Gastrocnemius medialis (tissue), 4 donors: Measurements from ENCODE around the gene MRPL3.

Experiments
- POLR2A ChIP-seq, 2 donors: fragments of 450-650 bp; IDR thresholded peaks; one replicate each; pipeline ENCODE4 v1.6.1; 2017; ENCODE audit warnings: antibody characterized with exemption in 2 of 2, mild to moderate bottlenecking in 2 of 2, moderate library complexity in 2 of 2
- TF ChIP-seq, protein P1 (sequence below), 5 experiments: fragments of 450-650 bp in 3 of 5; fragments of 200-600 bp in 2 of 5; sonication (generic) in 2 of 5; IDR thresholded peaks in 4 of 5; conservative IDR thresholded peaks in 1 of 5; 1 replicate in 4 of 5; 2 replicates in 1 of 5; pipeline ENCODE4 v1.5.1; 2016 to 2019; ENCODE audit warnings: antibody characterized with exemption in 5 of 5, mild to moderate bottlenecking in 3 of 5, moderate library complexity in 3 of 5

- TF ChIP-seq, protein P1, sequence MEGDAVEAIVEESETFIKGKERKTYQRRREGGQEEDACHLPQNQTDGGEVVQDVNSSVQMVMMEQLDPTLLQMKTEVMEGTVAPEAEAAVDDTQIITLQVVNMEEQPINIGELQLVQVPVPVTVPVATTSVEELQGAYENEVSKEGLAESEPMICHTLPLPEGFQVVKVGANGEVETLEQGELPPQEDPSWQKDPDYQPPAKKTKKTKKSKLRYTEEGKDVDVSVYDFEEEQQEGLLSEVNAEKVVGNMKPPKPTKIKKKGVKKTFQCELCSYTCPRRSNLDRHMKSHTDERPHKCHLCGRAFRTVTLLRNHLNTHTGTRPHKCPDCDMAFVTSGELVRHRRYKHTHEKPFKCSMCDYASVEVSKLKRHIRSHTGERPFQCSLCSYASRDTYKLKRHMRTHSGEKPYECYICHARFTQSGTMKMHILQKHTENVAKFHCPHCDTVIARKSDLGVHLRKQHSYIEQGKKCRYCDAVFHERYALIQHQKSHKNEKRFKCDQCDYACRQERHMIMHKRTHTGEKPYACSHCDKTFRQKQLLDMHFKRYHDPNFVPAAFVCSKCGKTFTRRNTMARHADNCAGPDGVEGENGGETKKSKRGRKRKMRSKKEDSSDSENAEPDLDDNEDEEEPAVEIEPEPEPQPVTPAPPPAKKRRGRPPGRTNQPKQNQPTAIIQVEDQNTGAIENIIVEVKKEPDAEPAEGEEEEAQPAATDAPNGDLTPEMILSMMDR (IDR thresholded peaks at IDR 0.05 in 4 of 5, conservative IDR thresholded peaks at IDR 0.05 in 1 of 5): no peak
- TF ChIP-seq POLR2A (IDR thresholded peaks at IDR 0.05): no peak
These were observed 80.7 kb downstream of the MRPL3 start for GRCh38 chr3:131421957-131422498.
